Measurements from ENCODE around the gene MAML2.

MAML2 gene

DNA sequence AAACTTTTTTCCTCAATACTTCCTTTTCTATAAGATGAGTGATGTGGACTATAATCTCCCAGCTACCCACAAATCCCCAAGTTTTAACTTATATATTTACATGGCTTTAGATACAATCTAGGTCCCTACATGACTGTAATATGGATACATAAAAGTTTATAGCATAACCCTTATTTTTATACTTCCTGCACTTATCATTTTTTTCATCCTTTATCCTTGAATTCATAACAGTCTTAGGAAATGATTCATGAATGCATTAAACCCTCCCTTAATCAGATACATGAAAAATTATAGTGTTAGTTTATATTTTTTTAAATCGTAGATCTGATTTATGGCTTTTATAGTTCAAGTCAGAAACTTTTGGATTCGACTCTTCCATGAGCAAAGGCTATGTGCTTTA, 195.8 kb downstream of the MAML2 start:
- no peak for DNase-seq

GRCh38 chr11:96146765-96147164, 196.2 kb downstream of the MAML2 start:
- DNase-seq, result no peak

GRCh38 chr11:96145163-96145585, 197.8 kb downstream of the MAML2 start:
- no peak for DNase-seq

DNA sequence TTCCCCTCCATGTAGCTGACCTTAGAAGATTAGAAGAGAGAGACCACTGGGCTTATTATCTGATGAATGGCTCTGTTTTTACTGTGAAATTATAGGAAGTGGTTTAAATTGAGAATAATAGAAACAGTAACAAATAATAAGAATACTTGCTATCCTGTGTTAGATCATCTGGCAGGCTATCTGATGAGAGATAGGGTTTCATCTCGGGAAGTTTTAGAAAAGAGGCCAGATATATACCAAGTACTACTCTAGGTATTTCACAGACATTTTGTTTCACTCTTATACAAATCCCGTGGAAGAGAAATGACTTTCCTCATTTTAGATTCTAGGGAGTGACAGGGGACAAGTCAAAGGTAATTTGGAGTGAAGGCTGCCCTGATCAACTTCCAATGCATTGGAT, 198.4 kb downstream of the MAML2 start:
- no peak for DNase-seq

DNA sequence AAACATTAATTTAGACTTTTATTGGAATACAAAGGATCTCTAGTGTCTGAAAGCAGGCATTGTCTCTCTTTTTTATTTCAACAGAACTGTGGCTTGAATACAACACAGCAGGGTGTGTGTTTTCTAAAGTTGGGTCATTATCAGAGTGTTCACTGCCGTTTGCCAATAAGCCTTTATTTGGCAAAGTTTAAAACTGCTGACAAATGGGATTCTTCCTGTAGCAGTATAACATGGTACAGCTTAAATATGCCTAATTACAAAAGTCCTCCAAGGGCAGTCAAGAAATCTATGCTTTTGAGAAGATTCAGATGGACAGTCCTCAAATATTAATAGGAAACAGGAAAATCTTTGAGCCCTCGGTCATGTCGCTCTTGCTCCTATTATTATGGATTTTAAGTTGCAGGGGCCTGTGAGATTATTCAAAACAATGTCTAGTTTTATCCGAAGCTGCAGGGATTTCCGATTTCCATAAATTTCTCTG, 199.9 kb downstream of the MAML2 start:
- DNase-seq, result no peak

DNA sequence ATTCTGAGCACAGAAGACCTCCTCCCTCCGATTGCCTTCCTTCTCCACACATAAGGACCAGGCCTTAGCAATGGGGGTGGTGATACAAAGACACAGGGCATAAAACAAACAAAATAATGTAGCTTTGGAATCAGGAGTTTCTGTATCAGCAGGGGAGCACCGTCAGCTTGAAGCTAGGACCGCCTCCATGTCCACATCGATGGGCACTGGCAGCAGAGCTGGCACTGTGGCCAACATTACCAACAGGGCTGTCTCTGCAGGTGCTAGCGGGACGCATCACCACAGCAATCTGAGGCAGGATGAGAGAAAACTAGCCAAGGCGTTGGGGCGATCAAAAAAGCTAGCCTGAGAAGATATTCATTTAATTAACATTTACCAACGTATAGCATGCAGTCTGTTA, 201.4 kb downstream of the MAML2 start:
- DNase-seq, result no peak

GRCh38 chr11:96139691-96140090, 203.3 kb downstream of the MAML2 start:
- DNase-seq, result no peak

GRCh38 chr11:96137373-96137772, 205.6 kb downstream of the MAML2 start:
- DNase-seq, result no peak

GRCh38 chr11:96136613-96137298, 206.2 kb downstream of the MAML2 start:
- no peak for DNase-seq

GRCh38 chr11:96134602-96135001, 208.4 kb downstream of the MAML2 start:
- DNase-seq, result no peak

- DNase-seq, result no peak
These were observed 210.6 kb downstream of the MAML2 start for GRCh38 chr11:96132437-96132836.

GRCh38 chr11:96130061-96130620, 212.9 kb downstream of the MAML2 start:
- no peak for DNase-seq

DNA sequence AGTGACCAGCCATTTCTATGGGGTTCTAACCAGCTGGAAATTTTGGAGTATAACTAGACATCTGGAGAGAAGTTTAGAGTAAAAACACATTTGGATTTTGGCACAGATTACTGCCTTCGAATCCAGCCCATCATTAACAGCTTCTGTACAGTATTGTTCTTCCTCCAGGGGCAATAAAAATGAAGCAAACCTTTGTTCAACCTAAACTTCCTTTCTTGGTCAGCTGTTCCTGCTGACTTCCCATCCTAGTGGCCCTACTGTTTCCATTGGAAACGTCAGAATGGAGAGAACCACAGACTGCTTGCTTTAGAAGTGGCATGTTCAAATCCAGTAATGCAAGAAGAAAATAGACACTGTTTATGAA, 215.4 kb downstream of the MAML2 start:
- no peak for DNase-seq

DNA sequence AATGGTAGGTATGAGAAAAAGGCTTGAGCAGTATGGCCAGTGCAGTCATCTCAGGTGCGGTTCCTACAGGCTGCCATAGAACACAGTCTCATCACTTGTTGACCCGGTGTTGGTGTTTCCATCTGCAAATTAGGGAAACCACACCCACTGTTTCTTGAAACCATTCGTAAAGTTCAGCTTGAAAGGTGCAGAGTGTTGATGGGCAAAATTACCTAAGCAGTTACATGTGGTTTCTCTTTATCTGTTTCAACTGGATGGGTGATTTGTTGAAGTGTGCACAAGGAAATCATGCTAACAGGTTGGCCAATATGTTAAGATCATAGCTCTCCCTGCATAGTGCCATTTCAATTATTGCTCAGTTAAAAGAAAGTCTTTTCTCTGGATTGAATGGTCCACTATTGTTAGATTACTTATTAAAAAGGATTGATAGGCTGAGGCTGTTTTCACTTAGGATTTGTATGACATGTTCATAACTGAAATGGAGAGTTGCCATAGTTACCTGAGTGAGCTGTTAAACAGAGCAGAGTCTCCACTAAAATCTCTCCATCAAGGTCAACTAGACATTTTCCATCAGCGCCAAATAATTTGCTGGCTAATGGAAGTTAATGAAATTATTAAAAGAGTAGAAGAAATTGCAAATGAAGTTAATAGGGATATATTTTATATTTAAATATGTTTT, 215.9 kb downstream of the MAML2 start:
- no peak for DNase-seq

- DNase-seq, result no peak
These were observed 217.6 kb downstream of the MAML2 start for GRCh38 chr11:96125400-96125799.

- DNase-seq, result no peak
These were observed 218.8 kb downstream of the MAML2 start for GRCh38 chr11:96124155-96124554.

- no peak for DNase-seq
These were observed 219.7 kb downstream of the MAML2 start for GRCh38 chr11:96123301-96123700.

DNA sequence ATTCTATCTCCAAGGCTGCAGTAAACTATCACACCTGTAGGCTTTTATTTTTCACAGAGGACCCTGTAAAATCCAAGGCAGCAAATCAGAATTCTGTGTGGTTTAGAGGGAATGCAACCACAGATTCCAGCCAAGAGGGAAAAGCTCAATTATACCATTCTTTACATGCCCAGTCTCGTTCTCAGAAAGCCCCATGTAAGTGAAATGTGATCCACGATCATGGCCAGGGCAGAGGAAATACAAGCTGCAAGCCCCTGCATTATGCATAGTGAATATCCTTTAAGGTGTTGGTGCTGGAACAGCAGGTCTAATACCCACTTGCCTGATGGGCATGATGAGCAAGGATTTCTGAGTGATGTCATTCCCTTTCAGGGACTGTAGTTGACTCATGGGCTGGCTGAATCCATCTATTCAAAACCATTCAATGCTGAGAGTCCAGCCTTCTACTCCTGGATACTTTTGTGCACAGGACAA, 220.4 kb downstream of the MAML2 start:
- no peak for DNase-seq

- DNase-seq, result no peak
These were observed 223.8 kb downstream of the MAML2 start for GRCh38 chr11:96119211-96119610.

DNA sequence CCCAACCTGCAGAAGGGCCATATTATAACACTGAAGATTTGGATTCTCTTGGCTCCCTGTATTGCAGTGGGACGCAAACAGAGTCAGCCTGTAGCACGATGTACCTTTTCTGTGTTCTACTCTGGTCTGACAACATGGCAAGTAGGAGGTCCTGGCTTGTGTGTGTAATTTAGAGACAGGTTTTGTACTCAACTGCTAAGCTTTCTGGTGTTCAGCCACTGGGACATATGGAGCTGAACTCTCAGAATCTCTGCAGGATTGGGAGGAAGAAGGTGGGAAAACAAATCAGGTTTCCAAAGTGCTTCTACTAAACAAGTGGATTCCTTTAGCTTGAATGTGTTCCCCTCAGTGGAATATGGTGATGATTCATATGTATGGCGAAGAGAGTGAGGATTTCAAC, 226.6 kb downstream of the MAML2 start:
- no peak for DNase-seq

GRCh38 chr11:96114178-96115064, 228.6 kb downstream of the MAML2 start:
- no peak for DNase-seq

DNA sequence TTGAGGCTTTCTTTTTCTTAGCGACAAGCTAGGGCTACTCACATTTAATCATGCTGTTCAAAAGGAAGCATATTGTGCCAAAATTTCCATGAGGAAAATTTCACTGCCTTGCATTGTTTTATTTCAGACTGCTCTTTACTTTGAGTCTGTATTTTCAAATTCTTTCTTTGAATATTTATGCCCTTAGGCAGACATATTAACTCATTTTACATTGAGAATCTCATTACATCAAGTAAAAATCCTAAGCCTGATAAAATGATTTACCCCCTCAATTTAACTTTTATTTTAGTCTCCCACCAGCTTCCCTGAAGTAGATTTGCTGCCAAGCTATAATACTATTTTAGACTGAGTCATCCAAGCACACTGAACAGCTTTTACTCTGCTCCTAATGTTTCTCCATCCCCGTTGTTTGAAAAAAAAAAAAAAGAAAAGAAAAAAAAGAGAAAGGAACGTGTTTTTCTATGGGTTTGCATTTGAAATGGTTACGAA, 229.8 kb downstream of the MAML2 start:
- DNase-seq, result no peak
